HepG2 (cell line): ENCODE measurements around the gene NAP1L1. TPM values are rescaled to one million over a fixed set of nuclear protein-coding genes. Genes with fewer than 3 reads are reported as not detected.

Source experiments
- AGO1 ChIP-seq: fragments of 200-400 bp; formaldehyde crosslinking; IDR thresholded peaks from 2 replicates; pipeline ENCODE4 v1.6.1; 2017; ENCODE audit warnings: mild to moderate bottlenecking, low read depth, low read length, moderate library complexity; ENCODE audit not compliant: poor library complexity, severe bottlenecking
- NBN ChIP-seq: fragments of 450-650 bp; conservative IDR thresholded peaks from 2 replicates; pipeline ENCODE4 v1.6.1; 2017
- NFAT5 ChIP-seq: sonication (generic); formaldehyde crosslinking; IDR thresholded peaks from 2 replicates; pipeline ENCODE4 v1.4.0; 2020; ENCODE audit warnings: missing genetic modification reagents
- PRPF4 ChIP-seq: fragments of 200-400 bp; formaldehyde crosslinking; IDR thresholded peaks from 2 replicates; pipeline ENCODE4 v1.6.1; 2016; ENCODE audit warnings: low read length, low read depth; ENCODE audit not compliant: poor library complexity, severe bottlenecking
- STAT6 ChIP-seq: sonication (generic); formaldehyde crosslinking; IDR thresholded peaks from 2 replicates; pipeline ENCODE4 v1.4.0; 2020; ENCODE audit warnings: missing genetic modification reagents, mild to moderate bottlenecking, borderline replicate concordance
- TAF1 ChIP-seq: sonication (generic); formaldehyde crosslinking; IDR thresholded peaks from 2 replicates; pipeline ENCODE4 v1.4.0; 2020; ENCODE audit warnings: missing genetic modification reagents
- TBX2 ChIP-seq: sonication (generic); formaldehyde crosslinking; IDR thresholded peaks from 2 replicates; pipeline ENCODE4 v1.5.0; 2020; ENCODE audit warnings: missing genetic modification reagents, mild to moderate bottlenecking, borderline replicate concordance
- YEATS2 ChIP-seq: sonication (generic); formaldehyde crosslinking; IDR thresholded peaks from 2 replicates; pipeline ENCODE4 v1.4.0; 2020; ENCODE audit warnings: missing genetic modification reagents, borderline replicate concordance
- ZBTB39 ChIP-seq: sonication (generic); formaldehyde crosslinking; IDR thresholded peaks from 2 replicates; pipeline ENCODE4 v1.5.0; 2020; ENCODE audit warnings: missing genetic modification reagents
- ZNF207 ChIP-seq: fragments of 450-650 bp; IDR thresholded peaks from 2 replicates; pipeline ENCODE4 v1.6.1; 2016; ENCODE audit warnings: antibody characterized with exemption, borderline replicate concordance
- ZNF224 ChIP-seq: sonication (generic); formaldehyde crosslinking; IDR thresholded peaks from 2 replicates; pipeline ENCODE4 v1.5.0; 2020; ENCODE audit warnings: mild to moderate bottlenecking, missing genetic modification reagents
- ZNF232 ChIP-seq: sonication (generic); formaldehyde crosslinking; IDR thresholded peaks from 2 replicates; pipeline ENCODE4 v1.4.0; 2020; ENCODE audit warnings: missing genetic modification reagents, borderline replicate concordance
- ZNF414 ChIP-seq: sonication (generic); formaldehyde crosslinking; IDR thresholded peaks from 2 replicates; pipeline ENCODE4 v1.5.0; 2020; ENCODE audit warnings: missing genetic modification reagents
- ZNF446 ChIP-seq: sonication (generic); formaldehyde crosslinking; IDR thresholded peaks from 2 replicates; pipeline ENCODE4 v1.5.0; 2020; ENCODE audit warnings: mild to moderate bottlenecking, missing genetic modification reagents
- ZNF512B ChIP-seq: sonication (generic); formaldehyde crosslinking; IDR thresholded peaks from 2 replicates; pipeline ENCODE4 v1.5.1; 2020; ENCODE audit warnings: missing genetic modification reagents, mild to moderate bottlenecking, borderline replicate concordance
- ZNF619 ChIP-seq: sonication (generic); formaldehyde crosslinking; IDR thresholded peaks from 2 replicates; pipeline ENCODE4 v1.4.0; 2020; ENCODE audit warnings: mild to moderate bottlenecking, missing genetic modification reagents
- polyA plus RNA-seq, 8 experiments: library from polyadenylated mRNA; depleted of rRNA in 3 of 8; stranded (reverse) in 7 of 8; unstranded in 1 of 8; fragments of >200 nt; fragmentation: Illumina TruSeq in 4 of 8; extraction: Trizol in 4 of 8; gene quantifications; 2 replicates each; pipeline versions ENCODE4 v1.2.1 to v1.2.3, GENCODE V29; 2011 to 2016; ENCODE audit warnings: low read depth in 4 of 8, missing spikeins in 1 of 8, mixed read lengths in 1 of 8; ENCODE audit not compliant: insufficient read depth in 1 of 8
- total RNA-seq, 5 experiments: library from RNA; depleted of rRNA; stranded (reverse); fragments of >200 nt; fragmentation: Illumina TruSeq; extraction: Trizol; gene quantifications; 2 replicates each; pipeline ENCODE4 v1.2.3, GENCODE V29; 2016; ENCODE audit warnings: low read depth in 1 of 5

The NAP1L1 gene
- total and polyA plus RNA-seq, 2 of the 13 experiments (the other 11 are each of a cell fraction or from before 2014, with no cell fraction given) = 207 to 309 TPM

- TF ChIP-seq NFAT5 (no peak), AGO1 (no peak), ZNF232 (no peak), STAT6 (no peak), ZNF446 (no peak), PRPF4 (no peak), TBX2 (CRISPR knock-in tag) (no peak), ZNF224 (CRISPR knock-in tag) (no peak), ZBTB39 (CRISPR knock-in tag) (no peak), ZNF207 (no peak), TAF1 (CRISPR knock-in tag) (no peak), YEATS2 (CRISPR knock-in tag) (no peak), ZNF619 (CRISPR knock-in tag) (no peak), ZNF414 (CRISPR knock-in tag) (no peak), ZNF512B (CRISPR knock-in tag) (no peak), NBN (no peak)
Observed at GRCh38 chr12:76026643-76027063, 57.8 kb downstream of the NAP1L1 start (continued).
